ENCODE results near the gene NYNRIN. TPM values are rescaled to one million over a fixed set of nuclear protein-coding genes. Genes with fewer than 3 reads are reported as not detected.

Gene NYNRIN
- total and polyA plus RNA-seq, 9 donors: 22.0 to 76.0 (median 54.6) TPM

DNA sequence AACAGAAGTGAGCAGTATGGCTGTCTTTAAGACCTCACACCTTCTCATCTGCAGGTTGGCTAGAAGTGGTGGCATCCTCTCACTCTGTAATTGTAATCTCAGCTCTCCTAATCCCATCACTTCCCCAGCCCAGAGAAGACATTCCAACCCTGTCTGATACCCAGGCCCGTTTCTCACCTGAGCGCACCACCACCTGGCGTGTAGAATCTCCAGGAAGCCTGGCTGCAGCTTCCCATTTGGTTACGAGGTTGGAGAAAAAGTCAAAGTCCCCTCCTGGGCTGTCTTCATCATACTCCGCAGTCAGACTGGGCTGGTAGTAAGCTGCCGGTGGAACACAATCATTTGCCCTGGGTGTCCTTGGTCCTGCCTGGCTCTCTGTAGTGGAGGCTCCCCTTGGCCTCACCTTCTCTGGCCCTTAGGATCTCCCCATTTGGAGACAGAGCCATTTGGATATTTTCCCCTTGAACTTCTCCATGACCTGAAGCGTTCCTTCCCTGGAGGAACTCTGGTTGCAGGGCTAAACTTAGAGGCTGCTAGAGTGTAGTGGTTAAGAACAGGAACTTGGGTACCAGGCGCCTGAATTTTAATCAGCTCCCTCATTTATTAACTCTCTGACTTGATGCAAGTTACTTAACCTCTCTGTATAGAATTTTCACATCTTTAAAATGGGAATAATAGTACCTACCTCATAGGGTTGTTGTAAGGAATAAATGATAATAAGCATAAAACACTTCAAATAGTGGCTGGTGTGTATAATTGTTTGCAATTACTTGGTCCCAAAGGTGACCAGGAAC is 42.0 kb downstream of the NYNRIN start:
- Histone ChIP-seq H3K27me3 (no peaks in the 10 kb centered on the region), H3K4me1 (ENCODE audit: insufficient read depth) (peaks cover 3% of the 10 kb centered on the region), H3K27ac (peak overlapping the region in 1 of 2 donors; percentile 9), H3K36me3 (no peaks in the 10 kb centered on the region), H3K4me3 (no peak overlapping the region), H3K9me3 (no peaks in the 10 kb centered on the region)
- DNase-seq: no peak
- 74 to 78% (median 76%) methylated on average over 8 of the region's 8 CpGs for WGBS, 3 donors
- intact Hi-C loops (cut with DNase I): loop anchor here in 1 of 4 donors (5.0 kb wide), 1 partner anchor 209 kb away; the partner anchor contains the start of genes GMPR2 and NEDD8
- TF ChIP-seq, protein P1, sequence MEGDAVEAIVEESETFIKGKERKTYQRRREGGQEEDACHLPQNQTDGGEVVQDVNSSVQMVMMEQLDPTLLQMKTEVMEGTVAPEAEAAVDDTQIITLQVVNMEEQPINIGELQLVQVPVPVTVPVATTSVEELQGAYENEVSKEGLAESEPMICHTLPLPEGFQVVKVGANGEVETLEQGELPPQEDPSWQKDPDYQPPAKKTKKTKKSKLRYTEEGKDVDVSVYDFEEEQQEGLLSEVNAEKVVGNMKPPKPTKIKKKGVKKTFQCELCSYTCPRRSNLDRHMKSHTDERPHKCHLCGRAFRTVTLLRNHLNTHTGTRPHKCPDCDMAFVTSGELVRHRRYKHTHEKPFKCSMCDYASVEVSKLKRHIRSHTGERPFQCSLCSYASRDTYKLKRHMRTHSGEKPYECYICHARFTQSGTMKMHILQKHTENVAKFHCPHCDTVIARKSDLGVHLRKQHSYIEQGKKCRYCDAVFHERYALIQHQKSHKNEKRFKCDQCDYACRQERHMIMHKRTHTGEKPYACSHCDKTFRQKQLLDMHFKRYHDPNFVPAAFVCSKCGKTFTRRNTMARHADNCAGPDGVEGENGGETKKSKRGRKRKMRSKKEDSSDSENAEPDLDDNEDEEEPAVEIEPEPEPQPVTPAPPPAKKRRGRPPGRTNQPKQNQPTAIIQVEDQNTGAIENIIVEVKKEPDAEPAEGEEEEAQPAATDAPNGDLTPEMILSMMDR (IDR thresholded peaks at IDR 0.05): no peak
- no peak for TF ChIP-seq POLR2A (IDR thresholded peaks at IDR 0.05)
- no peak for TF ChIP-seq EP300 (IDR thresholded peaks at IDR 0.05)

DNA sequence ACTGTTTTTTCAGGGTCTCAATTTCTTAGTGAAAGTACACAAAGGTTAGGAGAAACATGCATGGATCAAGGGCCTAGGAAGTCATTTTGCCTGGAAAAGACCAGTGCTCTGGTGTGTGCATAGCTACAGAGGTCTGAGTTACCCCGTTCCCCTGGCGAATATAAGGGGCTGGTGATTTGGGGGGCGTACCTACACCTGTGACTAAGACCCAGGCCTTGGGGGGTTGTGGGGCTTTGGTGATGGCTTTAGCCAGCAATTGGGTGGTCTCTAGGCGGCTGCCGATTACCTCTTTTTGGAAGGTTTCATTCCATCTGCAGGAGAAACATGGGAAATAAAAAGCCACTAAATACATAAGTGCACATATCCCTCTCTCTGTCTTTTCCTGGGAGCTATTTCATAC is 42.7 kb downstream of the NYNRIN start:
- 38 to 54% (median 42%) methylated on average over 5 of the region's 5 CpGs for WGBS, 3 donors
- intact Hi-C loops (cut with DNase I): loop anchor here in 1 of 4 donors (5.0 kb wide), 1 partner anchor 209 kb away; the partner anchor contains the start of genes GMPR2 and NEDD8
- H3K27ac ChIP-seq: peak overlapping the region; percentile 61 to 95
- DNase-seq: no peak
- no peaks in the 10 kb centered on the region for H3K36me3 ChIP-seq
- TF ChIP-seq, protein P1 (IDR thresholded peaks at IDR 0.05): no peak
- TF ChIP-seq EP300 (IDR thresholded peaks at IDR 0.05) (no peak), POLR2A (IDR thresholded peaks at IDR 0.05) (no peak)
- no peaks in the 10 kb centered on the region for H3K9me3 ChIP-seq
- H3K4me1 ChIP-seq (ENCODE audit: insufficient read depth): peaks cover 3% of the 10 kb centered on the region
- peak overlapping the region; percentile 85 for H3K4me3 ChIP-seq
- no peaks in the 10 kb centered on the region for H3K27me3 ChIP-seq

DNA sequence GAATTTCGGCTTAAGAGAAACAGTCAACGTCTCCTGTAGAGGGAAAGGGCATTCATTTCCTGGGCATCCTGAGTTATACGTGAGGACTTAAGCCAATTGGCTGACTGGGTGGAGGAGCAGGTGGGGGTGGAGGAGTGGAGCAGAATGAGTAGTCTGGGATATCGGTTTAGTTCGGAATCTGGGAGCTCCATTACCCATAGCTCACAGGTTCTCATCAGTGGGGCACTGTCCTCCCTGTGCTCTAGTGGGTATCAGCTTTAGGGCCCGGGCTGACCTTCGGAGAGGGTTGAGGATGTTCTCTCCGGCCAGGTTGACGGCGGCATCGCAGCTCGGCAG is 43.1 kb downstream of the NYNRIN start:
- Histone ChIP-seq H3K27ac (peak overlapping the region; percentile 61 to 95), H3K27me3 (no peaks in the 10 kb centered on the region), H3K9me3 (no peaks in the 10 kb centered on the region), H3K4me3 (peak overlapping the region; percentile 85), H3K36me3 (no peaks in the 10 kb centered on the region), H3K4me1 (ENCODE audit: insufficient read depth) (peaks cover 3% of the 10 kb centered on the region)
- WGBS, 3 donors: 1% methylated on average over 12 of the region's 12 CpGs
- TF ChIP-seq EP300 (IDR thresholded peaks at IDR 0.05): no peak
- TF ChIP-seq, protein P1 (IDR thresholded peaks at IDR 0.05): no peak
- no peak for TF ChIP-seq POLR2A (IDR thresholded peaks at IDR 0.05)
- no peak for DNase-seq
- intact Hi-C loops (cut with DNase I): loop anchor here in 1 of 4 donors (5.0 kb wide), 1 partner anchor 210 kb away; the partner anchor contains the start of genes GMPR2 and NEDD8

DNA sequence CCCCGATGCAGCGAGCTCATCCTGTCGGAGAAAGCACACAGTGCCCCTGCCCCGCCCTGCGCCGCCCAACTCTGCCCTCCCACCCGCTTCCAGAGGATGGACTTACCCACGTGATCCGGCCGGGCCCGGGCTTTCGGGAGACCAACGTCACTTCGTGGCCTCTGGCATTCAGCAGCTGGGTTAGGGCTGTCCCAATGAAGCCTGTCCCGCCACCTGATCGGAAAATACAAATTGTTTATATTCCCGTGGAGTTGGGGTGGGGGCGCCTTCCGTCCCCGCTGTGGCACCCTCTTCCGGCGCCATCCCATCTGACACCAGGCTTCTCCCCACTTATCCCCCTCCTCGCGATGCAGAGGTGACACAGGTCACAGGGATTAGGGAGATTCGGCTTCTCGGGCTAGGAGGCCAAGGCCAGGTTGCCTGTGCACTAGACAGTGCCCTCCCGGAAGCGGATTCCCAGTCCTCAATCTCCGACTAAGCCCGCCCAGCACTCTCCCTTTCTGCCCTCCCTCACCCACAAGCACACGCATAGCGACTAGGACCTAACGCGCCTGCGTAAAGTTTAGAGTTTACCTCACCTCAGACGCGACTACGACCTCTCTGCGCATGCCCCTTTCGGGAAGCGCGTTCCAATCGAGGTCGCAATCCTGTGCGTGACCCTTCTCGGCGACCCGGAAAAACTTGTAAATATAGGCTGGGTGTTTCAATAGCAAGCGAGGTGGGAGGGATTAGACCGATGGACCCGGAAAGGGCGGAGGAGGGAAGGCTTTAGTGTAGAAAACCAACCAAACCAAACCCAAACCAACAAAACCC is 43.6 kb downstream of the NYNRIN start, which contains the start of gene SDR39U1:
TSS of gene SDR39U1 (minus strand) at position 537 of the 813 bp plus-strand sequence. CDS start at position 530, 7 bp downstream.
- Histone ChIP-seq H3K27ac (peak within 1 kb of the TSS; percentile 61 to 95), H3K27me3 (no peaks in the 10 kb centered on the region), H3K36me3 (no peaks in the 10 kb centered on the region), H3K9me3 (no peaks in the 10 kb centered on the region), H3K4me1 (ENCODE audit: insufficient read depth) (peaks cover 3% of the 10 kb centered on the region), H3K4me3 (peak within 1 kb of the TSS; percentile 85)
- intact Hi-C loops (cut with DNase I): loop anchor here in 1 of 4 donors (5.0 kb wide), 1 partner anchor 210 kb away; the partner anchor contains the start of genes GMPR2 and NEDD8
- 0% methylated on average over 52 of the region's 52 CpGs for WGBS, 3 donors
- TF ChIP-seq EP300 (IDR thresholded peaks at IDR 0.05): peak; percentile 80
- peak; percentile 96 for TF ChIP-seq POLR2A (IDR thresholded peaks at IDR 0.05)
- TF ChIP-seq, protein P1 (IDR thresholded peaks at IDR 0.05): no peak
- peak; percentile 96 to 98 (median 97) for DNase-seq

All from ovary (tissue), 9 donors.